Common myeloid progenitor, CD34-positive (primary cell): ENCODE data around the gene LYG2.
"Not testable (repeated sequence)": the region's sequence is repeated elsewhere in the genome, so short reads cannot be mapped to it uniquely, and the experiment has no call there.

Experiments used
- CTCF ChIA-PET: fragments of 350-600 bp; sonication (Branson Sonifier 250); formaldehyde crosslinking; loops from one replicate; lab custom pipeline; 2021; ENCODE audit warnings: antibody characterized with exemption; lab: Charles Lee
- POLR2A ChIA-PET: fragments of 350-600 bp; sonication (Branson Sonifier 250); formaldehyde crosslinking; loops from one replicate; lab custom pipeline; 2021; ENCODE audit warnings: antibody characterized with exemption; lab: Charles Lee
- DNase-seq, 3 donors: peaks; one replicate each; pipeline versions ENCODE4 v3.0.0 to v3.0.0-alpha.2; 2013
- H3K27ac ChIP-seq, 2 experiments: 1 replicate in 1 of 2; 2 replicates in 1 of 2; pipeline ENCODE4 v1.7.0; 2013; ENCODE audit warnings: inconsistent platforms in 2 of 2, low read length in 2 of 2, mild to moderate bottlenecking in 2 of 2, low read depth in 1 of 2, moderate library complexity in 1 of 2; ENCODE audit not compliant: severe bottlenecking in 2 of 2, insufficient read depth in 1 of 2, poor library complexity in 1 of 2
- H3K27me3 ChIP-seq, 5 experiments: replicated peaks in 2 of 5; 1 replicate in 3 of 5; 2 replicates in 2 of 5; pipeline versions ENCODE4 v1.6.1 to v1.7.0; 2013; ENCODE audit warnings: low read length in 4 of 5, mild to moderate bottlenecking in 2 of 5, moderate library complexity in 2 of 5, inconsistent platforms in 1 of 5; ENCODE audit not compliant: insufficient read depth in 5 of 5, control insufficient read depth in 4 of 5
- H3K36me3 ChIP-seq, 4 experiments: 1 replicate in 2 of 4; 2 replicates in 2 of 4; pipeline versions ENCODE4 v1.6.1 to v1.7.0; 2013; ENCODE audit warnings: low read length in 3 of 4, control low read depth in 1 of 4, mild to moderate bottlenecking in 1 of 4; ENCODE audit not compliant: control insufficient read depth in 4 of 4, insufficient read depth in 4 of 4
- H3K4me1 ChIP-seq, 4 experiments: 1 replicate in 3 of 4; 2 replicates in 1 of 4; pipeline versions ENCODE4 v1.6.1 to v1.7.1; 2013; ENCODE audit warnings: low read length in 3 of 4, mild to moderate bottlenecking in 3 of 4, control low read depth in 1 of 4, inconsistent platforms in 1 of 4, moderate library complexity in 1 of 4; ENCODE audit not compliant: control insufficient read depth in 4 of 4, insufficient read depth in 4 of 4; ENCODE audit errors: control extremely low read depth in 1 of 4
- H3K4me3 ChIP-seq, 7 experiments: 1 replicate in 4 of 7; 2 replicates in 3 of 7; pipeline versions ENCODE4 v1.5.1 to v1.7.0; 2013; ENCODE audit warnings: mild to moderate bottlenecking in 7 of 7, low read length in 6 of 7, moderate library complexity in 6 of 7, inconsistent platforms in 2 of 7, low read depth in 2 of 7, control low read depth in 1 of 7; ENCODE audit not compliant: insufficient read depth in 4 of 7, control insufficient read depth in 1 of 7; ENCODE audit errors: extremely low read depth in 1 of 7
- H3K9me3 ChIP-seq, 5 experiments: 1 replicate in 4 of 5; 2 replicates in 1 of 5; pipeline versions ENCODE4 v1.6.1 to v1.7.1; 2013; ENCODE audit warnings: low read length in 4 of 5, mild to moderate bottlenecking in 2 of 5, inconsistent platforms in 1 of 5, low read depth in 1 of 5, moderate library complexity in 1 of 5; ENCODE audit not compliant: control insufficient read depth in 4 of 5, insufficient read depth in 2 of 5; ENCODE audit errors: control extremely low read depth in 1 of 5
- WGBS: methylation state at CpG from one replicate; pipeline ENCODE4 v1.1.5; 2013; ENCODE audit not compliant: insufficient coverage; 5-methylcytosine and 5-hydroxymethylcytosine counted together

LYG2 gene

DNA sequence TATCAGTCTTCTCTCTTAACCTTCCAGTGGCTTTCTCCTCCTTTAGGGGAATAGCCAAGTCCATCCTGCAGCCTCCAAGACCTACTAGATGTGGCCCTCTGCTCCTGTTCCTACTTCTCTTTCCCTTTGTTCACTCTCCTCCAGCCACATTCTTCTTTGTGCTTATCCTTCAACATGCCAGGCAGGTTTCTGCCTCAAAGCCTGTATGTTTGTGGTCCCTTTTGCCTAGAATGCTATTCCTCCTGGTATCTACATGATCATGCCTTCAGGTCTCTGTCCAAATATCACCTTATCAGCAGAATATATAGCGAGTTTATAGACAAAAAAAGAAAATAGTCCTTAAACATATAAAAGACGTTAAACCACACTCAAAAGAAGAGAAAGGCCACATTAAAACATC, 5.5 kb downstream of the LYG2 start:
- ChIA-PET POLR2A (no interaction called here), CTCF (no interaction called here)
- Histone ChIP-seq H3K4me3 (no peak overlapping the region), H3K9me3 (peaks cover 0 to 2% (median 0%) of the 10 kb centered on the region in 5 experiments), H3K27ac (no peak overlapping the region), H3K27me3 (no peaks in the 10 kb centered on the region), H3K4me1 (no peaks in the 10 kb centered on the region), H3K36me3 (no peaks in the 10 kb centered on the region)
- 100% methylated on average over 1 of the region's 2 CpGs for WGBS
- no peak for DNase-seq

DNA sequence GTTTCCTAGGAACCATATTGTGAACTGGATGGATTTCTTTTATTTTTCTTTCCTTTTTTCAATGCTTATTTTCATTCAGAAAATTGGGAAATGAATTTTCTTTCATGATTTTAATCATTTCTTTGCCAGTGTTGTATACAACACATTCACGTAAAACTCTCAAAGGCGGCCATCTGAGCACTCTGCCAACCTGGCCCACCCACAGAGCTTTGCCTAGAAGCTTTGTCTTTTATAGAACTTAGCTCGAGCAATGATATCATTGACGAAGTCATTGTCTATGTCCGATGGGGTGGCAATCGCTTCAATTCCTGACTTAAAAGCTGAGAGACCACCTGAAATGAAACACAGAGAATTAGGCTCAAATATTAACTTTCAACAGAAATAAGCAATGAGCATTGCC, 13.3 kb downstream of the LYG2 start:
- H3K27me3 ChIP-seq, result no peaks in the 10 kb centered on the region
- H3K9me3 ChIP-seq, result no peaks in the 10 kb centered on the region
- H3K36me3 ChIP-seq, result no peaks in the 10 kb centered on the region
- 100% methylated on average over 5 of the region's 6 CpGs for WGBS
- no peak overlapping the region for H3K27ac ChIP-seq
- DNase-seq, result no peak
- POLR2A ChIA-PET, result no interaction called here
- no peak overlapping the region for H3K4me3 ChIP-seq
- CTCF ChIA-PET, result no interaction called here
- H3K4me1 ChIP-seq, result no peaks in the 10 kb centered on the region

DNA sequence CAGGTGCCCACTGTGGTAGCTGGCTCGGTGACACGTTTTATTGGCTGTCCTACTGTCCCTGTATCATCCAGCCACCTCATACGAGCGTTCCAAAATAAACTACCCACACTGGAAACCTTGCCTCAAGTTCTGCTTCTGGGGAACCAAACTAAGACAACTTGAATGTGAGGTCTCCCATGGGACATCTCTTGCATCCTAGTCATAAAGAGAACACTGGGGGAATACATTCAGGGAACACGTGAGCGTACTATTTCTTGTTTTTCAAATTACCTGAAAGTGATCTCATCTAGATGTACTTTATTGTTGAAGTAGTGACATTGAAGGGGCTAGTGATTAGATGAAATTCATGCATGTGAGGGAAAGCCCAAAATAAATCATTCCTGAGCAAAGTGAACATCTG, 15.0 kb downstream of the LYG2 start:
- H3K9me3 ChIP-seq, result no peaks in the 10 kb centered on the region
- 97% methylated on average over 5 of the region's 6 CpGs for WGBS
- H3K4me1 ChIP-seq, result no peaks in the 10 kb centered on the region
- no peaks in the 10 kb centered on the region for H3K27me3 ChIP-seq
- ChIA-PET POLR2A (no interaction called here), CTCF (no interaction called here)
- no peak for DNase-seq
- no peaks in the 10 kb centered on the region for H3K36me3 ChIP-seq
- no peak overlapping the region for H3K27ac ChIP-seq
- no peak overlapping the region for H3K4me3 ChIP-seq

DNA sequence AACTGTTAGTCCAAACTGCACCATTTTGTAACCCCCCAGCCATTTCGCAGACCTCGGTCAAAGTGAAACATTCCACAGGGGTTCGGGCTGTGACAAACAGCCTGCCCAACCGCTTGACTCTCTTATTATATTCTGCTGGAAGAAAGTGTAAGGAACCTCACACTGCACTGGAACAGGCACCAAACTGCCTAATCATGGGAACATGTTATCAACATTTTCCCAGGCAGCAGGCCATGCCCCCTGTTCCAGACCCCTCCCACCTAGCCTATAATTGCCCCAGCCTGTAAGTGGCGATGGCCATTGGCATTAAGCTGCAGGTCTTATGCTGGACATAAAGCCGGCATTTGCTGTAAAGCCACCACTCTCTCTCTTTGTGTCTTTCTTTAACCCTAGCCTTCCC, 16.9 kb downstream of the LYG2 start:
- no peaks in the 10 kb centered on the region for H3K9me3 ChIP-seq
- DNase-seq, result no peak
- no peaks in the 10 kb centered on the region for H3K36me3 ChIP-seq
- H3K27me3 ChIP-seq, result no peaks in the 10 kb centered on the region
- CTCF ChIA-PET, result no interaction called here
- 92% methylated on average over 4 of the region's 6 CpGs for WGBS
- H3K27ac ChIP-seq, result no peak overlapping the region
- no peak overlapping the region for H3K4me3 ChIP-seq
- no peaks in the 10 kb centered on the region for H3K4me1 ChIP-seq
- POLR2A ChIA-PET, result no interaction called here

DNA sequence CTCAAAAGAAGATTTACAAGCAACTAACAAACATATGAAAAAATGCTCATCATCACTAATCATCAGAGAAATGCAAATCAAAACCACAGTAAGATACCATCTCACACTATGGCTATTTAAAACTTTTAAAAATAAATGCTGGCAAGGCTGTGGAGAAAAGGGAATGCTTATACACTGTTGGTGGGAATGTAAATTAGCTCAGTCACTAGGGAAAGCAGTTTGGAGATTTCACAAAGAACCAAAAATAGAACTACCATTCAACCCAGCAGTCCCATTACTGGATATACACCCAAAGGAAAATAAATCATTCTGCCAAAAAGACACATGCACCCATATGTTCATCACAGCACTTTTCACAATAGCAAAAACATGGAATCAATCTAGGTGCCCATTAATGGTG, 22.3 kb downstream of the LYG2 start:
- H3K4me1 ChIP-seq, DNase-seq, H3K36me3 ChIP-seq, H3K27ac ChIP-seq, POLR2A ChIA-PET, CTCF ChIA-PET, H3K4me3 ChIP-seq, H3K27me3 ChIP-seq: not testable (repeated sequence)
- H3K9me3 ChIP-seq, result peaks cover 0 to 11% (median 4%) of the 10 kb centered on the region in 5 experiments

DNA sequence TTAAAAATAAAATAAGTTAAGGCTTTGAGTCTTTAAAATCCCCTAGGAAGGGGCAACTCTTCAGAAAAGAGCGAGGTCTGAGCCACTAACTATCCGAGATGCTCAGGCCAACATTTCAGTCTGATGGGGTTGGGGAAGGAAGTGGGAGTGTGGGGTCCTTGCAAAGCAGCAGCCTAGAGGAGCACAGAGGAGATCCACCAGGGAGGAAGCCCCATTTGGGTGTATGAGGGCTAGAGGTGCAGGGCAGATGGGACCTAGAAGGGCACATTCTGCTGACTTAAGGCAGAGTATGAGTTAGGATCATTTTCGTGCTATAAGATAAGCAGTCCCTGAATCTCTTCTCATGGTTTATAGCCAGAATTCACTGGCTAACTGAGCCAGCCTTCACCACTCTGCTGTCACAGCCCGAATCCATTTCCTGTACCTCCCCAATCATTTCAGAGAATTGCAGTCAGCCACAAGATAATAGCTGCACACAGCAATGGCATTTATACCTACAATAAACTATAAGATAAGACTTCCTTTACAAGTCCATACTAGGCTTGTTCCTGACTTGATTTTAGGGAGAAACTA, 37.5 kb downstream of the LYG2 start:
- 88% methylated on average over 1 of the region's 4 CpGs for WGBS
- ChIA-PET CTCF (no interaction called here), POLR2A (no interaction called here)
- Histone ChIP-seq H3K27me3 (no peaks in the 10 kb centered on the region), H3K9me3 (no peaks in the 10 kb centered on the region), H3K36me3 (peaks cover 0 to 3% (median 0%) of the 10 kb centered on the region in 4 experiments), H3K4me3 (no peak overlapping the region), H3K4me1 (peaks cover 0 to 7% (median 0%) of the 10 kb centered on the region in 4 experiments), H3K27ac (no peak overlapping the region)
- DNase-seq, result peak in 1 of 3 donors; percentile 3

DNA sequence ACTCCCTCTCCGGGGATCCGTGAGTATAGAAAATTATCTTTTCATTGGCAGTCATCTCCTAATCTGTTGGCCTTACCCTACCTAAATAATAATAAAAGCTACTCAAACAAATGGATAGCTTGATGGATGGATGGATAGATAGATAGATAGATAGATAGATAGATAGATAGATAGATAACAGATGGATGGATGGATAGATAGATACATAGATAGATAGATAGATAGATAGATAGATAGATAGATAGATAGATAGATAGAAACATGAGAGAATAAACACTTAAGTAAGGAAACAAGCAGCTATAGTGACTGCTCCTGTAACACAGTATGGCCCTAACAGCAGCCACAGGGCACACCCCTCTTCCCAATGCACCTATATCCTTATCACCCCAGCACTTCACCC, 39.4 kb downstream of the LYG2 start:
- no peaks in the 10 kb centered on the region for H3K9me3 ChIP-seq
- no peak overlapping the region for H3K27ac ChIP-seq
- ChIA-PET POLR2A (no interaction called here), CTCF (no interaction called here)
- DNase-seq, result no peak
- H3K36me3 ChIP-seq, result peaks cover 0 to 3% (median 0%) of the 10 kb centered on the region in 4 experiments
- no peak overlapping the region for H3K4me3 ChIP-seq
- WGBS, result no CpG with 5 or more reads among the region's 2 CpGs
- peaks cover 0 to 7% (median 0%) of the 10 kb centered on the region in 4 experiments for H3K4me1 ChIP-seq
- H3K27me3 ChIP-seq, result no peaks in the 10 kb centered on the region
